Activated effector memory CD4-positive, alpha-beta T cell treated with Interleukin-2 at 50 U/mL for 16 hours (primary cell): ENCODE measurements around the gene HERC3.
"Not testable (repeated sequence)": the region's sequence is repeated elsewhere in the genome, so short reads cannot be mapped to it uniquely, and the experiment has no call there.

Source experiments
- DNase-seq: peaks from one replicate; pipeline ENCODE4 v3.0.0-alpha.2; 2020

Gene HERC3

DNA sequence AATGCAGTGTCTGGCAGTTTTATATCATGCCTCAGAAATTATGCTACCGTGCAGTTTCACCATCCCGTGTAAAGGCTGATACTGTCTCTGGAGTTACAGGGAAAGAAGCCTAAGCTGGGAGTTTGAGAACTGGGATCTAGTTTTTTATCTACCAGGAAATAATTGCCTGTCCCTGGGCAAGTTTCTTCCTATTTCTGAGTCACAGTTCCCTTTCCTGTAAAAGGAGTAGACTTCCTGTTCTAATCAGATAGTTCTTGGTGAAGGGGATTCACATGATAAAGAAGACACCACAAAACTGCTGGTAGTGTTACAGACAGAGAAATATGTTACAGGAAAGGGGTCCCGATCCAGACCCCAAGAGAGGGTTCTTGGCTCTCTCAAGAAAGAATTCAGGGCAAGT, 17.1 kb downstream of the HERC3 start:
- no peak for DNase-seq

DNA sequence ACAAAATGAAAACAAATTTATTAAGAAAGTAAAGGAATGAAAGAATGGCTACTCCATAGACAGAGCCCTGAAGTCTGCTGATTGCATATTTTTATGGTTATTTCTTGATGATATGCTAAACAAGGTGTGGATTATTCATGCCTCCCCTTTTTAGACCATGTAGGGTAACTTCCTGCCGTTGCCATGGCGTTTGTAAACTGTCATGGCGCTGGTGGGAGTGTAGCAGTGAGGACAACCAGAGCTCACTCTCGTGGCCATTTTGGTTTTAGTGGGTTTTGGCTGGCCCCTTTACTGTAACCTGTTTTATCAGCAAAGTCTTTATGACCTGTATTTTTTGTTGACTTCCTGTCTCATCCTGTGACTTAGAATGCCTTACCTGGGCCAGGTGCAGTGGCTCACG, 17.5 kb downstream of the HERC3 start:
- not testable (repeated sequence) for DNase-seq

- DNase-seq: no peak
These were observed 18.5 kb downstream of the HERC3 start for GRCh38 chr4:88610771-88611170.

- DNase-seq: no peak
These were observed 21.2 kb downstream of the HERC3 start for GRCh38 chr4:88613417-88613875.

GRCh38 chr4:88614058-88614457, 21.8 kb downstream of the HERC3 start:
- no peak for DNase-seq

GRCh38 chr4:88616275-88617150, 24.2 kb downstream of the HERC3 start:
- DNase-seq: no peak

DNA sequence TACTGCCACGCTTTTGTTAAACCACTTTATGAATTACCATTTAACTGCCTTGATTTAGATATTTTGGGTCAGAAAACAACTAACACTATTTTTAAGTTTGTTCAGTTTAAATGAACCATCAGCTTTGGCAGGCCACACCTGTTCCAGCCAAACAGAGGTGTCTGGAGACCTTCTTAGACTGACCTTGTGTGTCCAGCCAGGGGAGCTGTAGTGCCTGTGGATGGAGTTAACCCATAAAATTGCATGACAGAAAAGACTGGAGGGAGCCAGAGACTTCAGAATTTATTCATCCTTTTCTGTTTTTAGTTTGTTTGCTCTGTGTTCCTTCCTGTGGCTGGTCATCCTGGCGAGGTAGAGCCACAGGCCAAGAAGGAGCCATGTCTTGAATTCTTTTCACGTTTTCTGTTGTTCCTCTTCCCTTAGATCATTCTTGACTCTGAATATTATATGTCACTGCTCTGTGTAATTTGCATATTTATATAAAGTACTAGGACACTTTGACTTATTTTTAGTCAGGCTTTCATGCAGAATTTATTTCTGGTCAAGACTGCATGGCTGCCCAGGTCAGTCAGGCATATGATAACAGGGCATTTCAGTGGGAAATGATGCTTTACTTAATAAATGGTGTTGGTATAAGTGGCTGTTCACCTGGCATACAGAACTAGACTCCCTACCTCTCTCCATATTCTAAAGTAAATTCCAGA, 26.7 kb downstream of the HERC3 start:
- no peak for DNase-seq

DNA sequence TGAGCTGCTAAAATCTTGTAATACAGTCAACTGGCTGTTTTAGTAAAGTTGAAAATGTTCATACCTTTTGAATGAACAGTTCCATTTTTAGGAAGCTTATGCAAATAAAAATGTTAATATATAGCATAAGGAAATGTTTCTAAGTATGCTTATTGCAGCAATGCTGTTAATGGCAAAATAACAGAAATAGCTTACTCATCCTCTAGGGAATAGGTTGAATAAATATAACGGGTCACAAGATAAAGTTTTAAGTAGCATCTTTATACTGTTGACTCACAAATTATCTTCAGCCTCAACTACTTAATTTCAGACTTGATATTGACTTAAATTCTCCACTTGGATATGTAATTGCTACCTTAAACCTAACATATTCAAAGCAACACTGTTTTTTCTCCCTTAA, 27.7 kb downstream of the HERC3 start:
- DNase-seq: no peak

- no peak for DNase-seq
These were observed 29.6 kb downstream of the HERC3 start for GRCh38 chr4:88621763-88622327.

- no peak for DNase-seq
These were observed 30.8 kb downstream of the HERC3 start for GRCh38 chr4:88623097-88623496.

DNA sequence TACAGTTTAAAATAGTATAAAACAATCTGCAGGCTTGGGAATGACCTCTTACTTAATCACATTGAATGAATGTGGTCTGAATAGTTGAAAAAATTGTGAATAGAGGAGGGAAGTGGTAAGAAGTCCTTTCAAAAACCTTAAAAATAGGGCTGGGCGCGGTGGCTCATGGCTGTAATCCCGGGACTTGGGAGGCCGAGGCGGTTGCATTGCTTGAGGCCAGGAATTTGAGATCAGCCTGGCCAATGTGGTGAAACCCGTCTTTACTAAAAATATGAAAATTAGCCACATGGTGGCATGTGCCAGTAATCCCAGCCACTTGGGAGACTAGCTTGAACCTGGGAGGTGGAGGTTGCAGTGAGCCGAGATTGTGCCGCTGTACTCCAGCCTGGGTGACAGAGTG, 36.5 kb downstream of the HERC3 start:
- no peak for DNase-seq

- no peak for DNase-seq
These were observed 37.5 kb downstream of the HERC3 start for GRCh38 chr4:88629826-88630225.

GRCh38 chr4:88630756-88631155, 38.5 kb downstream of the HERC3 start:
- no peak for DNase-seq

GRCh38 chr4:88643932-88644331, 51.7 kb downstream of the HERC3 start:
- DNase-seq: no peak

DNA sequence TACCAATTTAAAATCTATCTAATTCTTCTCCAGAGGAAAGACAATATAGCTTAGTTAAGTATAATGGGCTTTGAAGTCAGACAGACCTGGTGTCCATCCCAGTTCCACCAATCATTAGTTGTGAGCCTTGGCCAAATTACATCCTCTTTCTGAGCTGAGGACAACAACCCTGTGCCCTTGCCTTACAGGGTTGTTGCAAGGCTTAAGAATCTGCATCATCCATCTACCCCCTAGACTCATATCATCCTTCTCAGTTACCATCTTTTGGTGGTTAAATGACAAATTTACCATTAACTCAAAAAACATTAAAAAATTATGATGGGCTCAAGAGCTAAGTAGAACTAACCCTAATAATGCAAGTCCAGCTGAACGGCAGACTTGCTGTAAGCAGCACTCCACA, 53.7 kb downstream of the HERC3 start:
- no peak for DNase-seq

GRCh38 chr4:88646528-88647280, 54.4 kb downstream of the HERC3 start:
- DNase-seq: no peak

DNA sequence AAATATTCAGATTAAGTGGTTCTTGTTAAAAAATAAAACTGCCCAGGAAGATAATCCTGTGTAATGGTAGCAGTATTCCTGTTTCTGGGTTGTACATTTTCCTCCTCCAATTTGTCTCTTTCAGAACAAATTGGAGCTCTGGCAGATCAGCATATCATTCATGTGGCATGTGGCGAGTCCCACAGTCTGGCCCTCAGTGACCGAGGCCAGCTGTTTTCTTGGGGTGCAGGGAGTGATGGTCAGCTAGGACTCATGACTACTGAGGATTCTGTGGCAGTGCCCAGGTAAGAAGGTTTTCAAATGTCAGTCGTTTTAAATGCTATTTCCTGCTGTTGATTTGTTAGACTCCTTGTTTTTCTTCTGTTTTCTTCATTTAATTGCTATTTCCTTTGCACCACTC, 57.4 kb downstream of the HERC3 start:
- no peak for DNase-seq

DNA sequence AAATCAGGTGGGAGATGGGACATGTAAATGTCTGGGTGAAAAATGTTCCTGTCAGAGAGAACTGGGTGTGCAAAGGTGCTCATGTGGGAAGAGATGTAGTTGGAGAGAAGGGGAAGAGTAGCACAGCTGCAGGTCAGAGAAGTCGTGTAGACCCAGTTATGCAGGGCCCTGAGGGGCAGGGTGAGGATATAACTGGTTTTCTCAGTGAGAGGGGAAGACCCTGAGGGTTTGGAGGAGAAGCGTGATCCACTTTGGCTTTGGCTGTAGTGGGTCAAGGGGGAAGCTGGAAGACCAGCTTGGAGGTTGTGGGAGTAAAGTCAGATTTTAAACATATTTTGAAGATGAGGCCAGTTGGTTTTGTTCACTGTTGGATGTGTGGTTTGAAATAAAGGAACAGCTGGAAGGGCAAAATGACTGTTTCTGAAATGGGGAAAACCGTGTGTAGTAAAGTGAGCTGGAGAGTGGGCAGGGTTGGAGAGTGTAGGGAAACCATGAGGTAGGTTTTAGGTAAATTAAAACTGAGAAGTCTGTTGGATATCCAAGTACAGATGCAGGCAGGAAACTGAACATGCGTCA, 61.2 kb downstream of the HERC3 start:
- DNase-seq: no peak

DNA sequence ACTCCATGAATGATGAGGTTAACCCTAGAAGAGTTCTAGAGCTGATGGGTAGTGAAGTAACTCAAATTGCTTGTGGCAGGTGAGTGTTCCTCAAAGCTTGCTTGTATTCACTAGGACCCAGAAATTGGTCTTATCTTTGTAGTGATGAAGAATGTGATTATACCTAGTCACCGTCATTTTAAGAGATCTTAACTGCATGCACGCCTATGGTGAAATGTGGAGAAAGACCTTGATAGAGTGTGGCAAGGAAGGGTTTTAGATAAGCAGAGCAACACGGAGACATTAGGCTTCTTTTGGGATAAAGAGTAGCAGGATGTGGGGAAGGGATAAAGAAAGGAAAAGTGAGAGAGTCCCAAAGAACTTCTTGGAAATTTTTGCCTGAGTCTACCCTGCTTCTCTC, 62.9 kb downstream of the HERC3 start:
- no peak for DNase-seq

- no peak for DNase-seq
These were observed 67.0 kb downstream of the HERC3 start for GRCh38 chr4:88659055-88659889.

GRCh38 chr4:88659890-88660208, 67.6 kb downstream of the HERC3 start:
- no peak for DNase-seq
